Measurements from ENCODE around the gene ANKRD13B.
"Not testable (repeated sequence)": the region's sequence is repeated elsewhere in the genome, so short reads cannot be mapped to it uniquely, and the experiment has no call there.

The ANKRD13B gene

DNA sequence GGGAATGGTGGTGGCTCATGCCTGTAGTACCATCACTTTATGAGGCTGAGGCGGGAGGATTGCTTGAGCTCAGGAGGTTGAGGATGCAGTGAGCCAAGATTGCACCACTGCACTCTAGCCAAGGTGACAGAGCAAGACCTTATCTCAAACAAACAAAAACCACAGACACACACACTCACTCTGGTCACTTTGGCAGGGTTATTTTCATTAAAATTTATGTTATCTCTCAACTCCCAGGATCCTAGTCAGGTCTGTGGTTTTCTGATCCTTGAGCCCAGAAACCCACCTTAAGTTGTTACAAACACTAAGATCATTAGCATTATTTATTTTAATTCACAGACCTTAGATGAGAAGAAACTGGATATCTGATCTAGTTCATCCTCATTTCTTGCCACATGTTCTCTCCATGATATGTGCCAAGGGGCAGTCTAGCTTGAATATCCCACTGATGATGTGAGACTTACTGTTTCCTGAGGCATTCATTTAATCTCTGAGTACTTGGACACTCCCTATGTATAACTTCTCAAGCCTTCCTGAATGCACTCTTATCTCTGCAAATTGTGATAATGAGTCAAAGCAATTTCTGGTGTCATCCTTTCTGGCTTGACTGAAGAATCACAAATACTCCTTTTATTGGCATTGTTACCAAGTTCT is 35.7 kb upstream of the ANKRD13B start:
- no peak overlapping the region for H3K27ac ChIP-seq
- peak; percentile 13 for DNase-seq (ENCODE audit: low spot score)
- POLR2A ChIA-PET (ENCODE audit: low non-redundant PET), result no interaction called here
- CTCF ChIA-PET, result interaction anchor here (1.6 kb wide), 1 partner anchor 187 kb away, joined by 3 read pairs; no protein-coding TSS in a partner anchor
- no peak for TF ChIP-seq CTCF (conservative IDR thresholded peaks at IDR 0.05; ENCODE audit: low read depth)

GRCh38 chr17:29557739-29558116 is 35.2 kb upstream of the ANKRD13B start:
- no peak for TF ChIP-seq CTCF (conservative IDR thresholded peaks at IDR 0.05; ENCODE audit: low read depth)
- H3K27ac ChIP-seq, result no peak overlapping the region
- ChIA-PET POLR2A (ENCODE audit: low non-redundant PET) (no interaction called here), CTCF (interaction anchor here (1.6 kb wide), 1 partner anchor 188 kb away, joined by 3 read pairs; no protein-coding TSS in a partner anchor)
- DNase-seq (ENCODE audit: low spot score), result no peak

GRCh38 chr17:29558139-29558538 is 34.8 kb upstream of the ANKRD13B start:
- CTCF ChIA-PET, result interaction anchor here (1.6 kb wide), 1 partner anchor 188 kb away, joined by 3 read pairs; no protein-coding TSS in a partner anchor
- POLR2A ChIA-PET (ENCODE audit: low non-redundant PET); DNase-seq (ENCODE audit: low spot score); H3K27ac ChIP-seq: not testable (repeated sequence)

- no peak for TF ChIP-seq CTCF (conservative IDR thresholded peaks at IDR 0.05; ENCODE audit: low read depth)
- H3K27ac ChIP-seq, result no peak overlapping the region
- CTCF ChIA-PET, result no interaction called here
- POLR2A ChIA-PET (ENCODE audit: low non-redundant PET), result no interaction called here
- no peak for DNase-seq (ENCODE audit: low spot score)
These were observed 33.3 kb upstream of the ANKRD13B start for GRCh38 chr17:29559640-29560039.

GRCh38 chr17:29560316-29560715 is 32.6 kb upstream of the ANKRD13B start:
- DNase-seq (ENCODE audit: low spot score), result no peak
- no peak overlapping the region for H3K27ac ChIP-seq
- ChIA-PET POLR2A (ENCODE audit: low non-redundant PET) (no interaction called here), CTCF (interaction anchor here (0.6 kb wide), 1 partner anchor 190 kb away, joined by 3 read pairs; no protein-coding TSS in a partner anchor)
- no peak for TF ChIP-seq CTCF (conservative IDR thresholded peaks at IDR 0.05; ENCODE audit: low read depth)

GRCh38 chr17:29561554-29562517 is 31.1 kb upstream of the ANKRD13B start:
- no peak for TF ChIP-seq CTCF (conservative IDR thresholded peaks at IDR 0.05; ENCODE audit: low read depth)
- H3K27ac ChIP-seq, result no peak overlapping the region
- DNase-seq (ENCODE audit: low spot score), result no peak
- ChIA-PET CTCF (interaction anchor here (0.5 to 0.7 kb wide), 3 partner anchors 8 to 83 kb away, joined by 3 to 4 read pairs (median 3); no protein-coding TSS in a partner anchor), POLR2A (ENCODE audit: low non-redundant PET) (no interaction called here)
